Activated CD8-positive, alpha-beta memory T cell treated with anti-CD3 and anti-CD28 coated beads, Interleukin-2, amount 50 U/mL, for 48 hours (primary cell): ENCODE measurements around the gene ERVV-1.

Source experiments
- DNase-seq: peaks from one replicate; pipeline ENCODE4 v3.0.0-alpha.2; 2020

Gene ERVV-1

GRCh38 chr19:53034054-53034453, 20.3 kb downstream of the ERVV-1 start:
- DNase-seq = no peak

DNA sequence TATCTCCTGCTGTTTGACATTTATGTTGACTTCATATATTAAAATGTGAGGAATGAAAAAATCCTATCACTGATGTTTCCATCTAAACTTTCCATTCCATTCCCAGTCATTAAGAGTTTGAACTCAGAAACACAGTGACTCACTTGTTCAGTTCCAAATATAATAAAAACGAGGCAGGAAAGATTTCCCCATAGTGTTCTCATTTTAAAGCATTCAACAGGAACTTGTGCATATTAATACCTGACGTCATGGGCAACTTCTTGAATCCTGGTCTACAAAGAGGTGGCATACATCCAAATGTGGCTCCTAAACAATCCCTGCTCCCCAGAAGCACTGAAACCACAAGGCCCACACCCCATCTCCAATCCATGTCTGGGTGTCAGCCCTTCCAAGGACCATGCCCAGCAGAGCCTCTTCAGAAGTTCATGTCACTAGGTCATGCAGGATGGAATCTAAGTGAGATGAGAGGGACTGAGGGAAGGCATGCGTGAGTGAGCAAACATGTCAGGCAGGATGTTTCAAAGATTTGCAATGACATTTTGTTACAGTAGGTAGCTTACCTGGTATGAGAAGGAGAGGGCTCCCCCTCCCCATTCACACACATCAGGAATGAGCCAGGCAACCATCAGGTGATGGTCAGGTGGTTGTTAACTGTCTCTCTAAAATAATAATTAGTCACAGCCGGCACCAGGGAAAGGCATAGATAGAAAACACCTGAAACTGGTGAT, 21.4 kb downstream of the ERVV-1 start:
- no peak for DNase-seq

DNA sequence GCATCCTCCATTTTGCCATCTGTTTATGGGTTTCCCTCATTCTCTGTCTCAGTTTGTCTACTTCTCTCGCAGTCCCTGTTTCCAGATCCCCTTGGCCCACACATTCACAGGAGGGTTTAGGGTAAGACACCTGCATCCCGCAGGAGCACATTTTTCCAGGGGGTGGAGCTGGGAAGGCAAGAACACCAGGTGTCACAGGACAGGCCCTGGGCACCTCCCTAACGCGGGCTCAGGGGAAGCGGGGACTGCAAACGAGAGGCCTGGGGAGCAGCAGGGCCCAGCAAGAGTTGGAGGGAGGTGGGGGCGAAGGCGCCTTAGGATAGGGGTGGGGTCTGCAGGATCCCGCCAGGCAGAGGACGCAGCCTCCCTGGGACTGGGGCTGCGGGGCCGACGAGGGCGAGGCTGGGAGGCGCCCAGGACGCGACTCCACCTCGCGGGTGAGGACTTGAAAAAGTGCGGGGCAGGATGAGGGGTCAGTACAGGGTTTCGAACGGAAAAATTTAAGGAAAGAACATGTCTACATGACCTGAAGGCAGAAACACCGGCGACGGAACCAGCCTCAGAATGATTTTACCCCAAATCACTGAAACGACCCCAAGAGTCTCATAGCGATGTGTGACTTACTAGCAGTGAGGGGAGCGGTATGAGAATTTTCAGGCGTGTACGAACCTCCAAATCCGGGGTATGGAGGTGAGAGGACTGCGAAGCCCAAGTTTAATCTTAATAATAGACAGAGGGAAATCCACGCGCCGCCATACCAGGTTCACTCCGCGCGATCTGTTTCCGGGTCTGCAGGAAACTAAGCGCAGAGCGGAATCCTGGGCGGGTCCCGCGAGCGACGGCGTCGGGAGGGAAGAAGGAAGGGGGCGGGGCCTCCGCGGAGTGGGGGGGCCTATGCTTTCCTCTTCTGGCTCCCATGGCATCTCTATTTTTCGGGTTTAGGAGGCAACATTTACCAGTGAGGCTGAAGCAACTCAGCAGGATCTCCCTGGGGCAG, 23.7 kb downstream of the ERVV-1 start:
- DNase-seq = no peak

- no peak for DNase-seq
Observed at GRCh38 chr19:53041366-53041765, 27.6 kb downstream of the ERVV-1 start.

GRCh38 chr19:53045536-53045935, 31.8 kb downstream of the ERVV-1 start:
- DNase-seq = no peak

- DNase-seq = no peak
Observed at GRCh38 chr19:53047379-53047778, 33.7 kb downstream of the ERVV-1 start.

DNA sequence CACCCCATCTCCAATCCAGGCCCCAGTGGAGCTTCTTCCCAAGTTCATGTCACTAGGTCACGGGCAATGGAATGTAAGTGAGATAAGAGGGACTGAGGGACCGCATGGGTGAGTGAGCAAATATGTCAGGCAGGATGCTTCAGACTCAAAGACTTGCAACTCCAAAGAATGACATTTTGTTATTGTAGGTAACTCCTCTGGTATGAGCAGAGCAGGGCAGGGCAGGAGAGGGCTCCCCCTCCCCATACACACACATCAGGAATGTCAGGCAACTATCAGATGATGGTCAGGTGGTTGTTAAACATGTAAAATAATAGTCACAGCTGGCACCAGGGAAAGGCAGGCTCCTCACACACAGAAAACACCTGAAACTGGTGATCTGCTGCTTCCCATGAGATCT, 41.4 kb downstream of the ERVV-1 start:
- no peak for DNase-seq

DNA sequence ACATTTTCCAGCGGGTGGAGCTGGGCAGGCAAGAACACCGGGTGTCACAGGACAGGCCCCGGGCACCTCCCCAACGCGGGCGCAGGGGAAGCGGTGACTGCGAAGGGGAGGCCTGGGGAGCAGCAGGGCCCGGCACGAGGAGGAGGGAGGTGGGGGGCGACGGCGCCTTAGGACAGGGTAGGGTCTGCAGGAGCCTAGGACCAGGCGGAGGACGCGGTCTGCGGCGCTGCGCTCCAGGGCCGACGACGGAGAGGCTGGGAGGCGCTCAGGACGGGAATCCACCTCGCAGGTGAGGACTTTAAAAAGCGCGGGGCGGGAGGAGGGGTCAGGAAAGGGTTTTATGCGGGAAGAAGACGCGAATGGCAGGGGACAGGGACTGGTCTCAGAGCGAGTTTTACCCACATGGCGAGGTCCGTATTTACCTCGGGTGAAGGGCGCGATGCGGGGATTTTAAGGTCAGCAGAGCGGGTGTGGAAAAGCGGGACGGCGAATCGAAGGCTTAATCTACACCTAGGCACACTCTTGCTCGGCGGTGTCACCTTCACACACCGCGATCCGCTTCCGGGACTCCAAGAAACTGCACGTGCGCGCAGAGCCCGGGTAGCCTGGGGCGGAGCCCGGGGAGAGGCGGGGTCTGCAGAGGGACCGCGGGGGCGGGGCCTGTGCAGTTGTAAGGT, 44.3 kb downstream of the ERVV-1 start:
- DNase-seq = no peak
